ENCODE results near the gene PRDM16.

Gene PRDM16

DNA sequence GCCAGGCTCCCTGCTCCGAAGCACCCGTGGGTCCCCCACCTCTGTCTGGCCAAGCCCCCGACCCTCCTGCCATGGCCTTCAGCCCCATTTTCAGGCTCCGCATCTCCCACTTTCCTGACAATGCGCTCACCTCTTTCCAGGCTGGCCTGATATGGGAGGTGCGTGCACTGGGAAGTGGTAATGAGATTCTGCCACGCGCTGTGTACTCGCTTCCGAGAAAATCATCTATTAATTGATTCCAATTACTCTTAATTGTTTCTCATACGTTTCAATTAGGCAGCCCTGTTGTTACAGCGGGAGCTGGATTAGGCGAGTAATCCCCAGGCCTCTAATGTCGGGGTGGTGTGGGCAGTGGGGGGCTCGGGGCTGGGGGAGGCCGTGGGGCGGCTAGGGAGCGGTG is 263.0 kb downstream of the PRDM16 start:
- no peak for DNase-seq

DNA sequence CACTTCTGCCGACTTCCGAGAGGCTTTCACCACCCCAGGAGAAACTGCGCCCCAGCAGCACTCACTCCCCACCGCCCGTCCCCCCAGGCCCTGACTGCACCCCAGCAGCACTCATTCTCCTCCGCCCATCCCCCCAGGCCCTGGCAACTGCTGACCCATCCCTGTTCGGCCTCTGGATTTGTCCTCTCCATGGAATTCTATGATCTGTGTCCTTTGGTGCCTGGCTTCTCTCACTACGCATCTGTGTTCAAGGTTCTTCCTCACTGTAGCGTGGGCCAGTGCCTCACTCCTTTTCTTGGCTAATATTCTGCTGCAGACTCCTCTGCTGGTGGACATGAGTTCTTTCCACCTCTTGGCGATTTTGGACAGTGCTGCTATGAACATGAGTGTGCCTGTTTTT is 263.7 kb downstream of the PRDM16 start:
- no peak for DNase-seq

GRCh38 chr1:3333903-3334302 is 264.9 kb downstream of the PRDM16 start:
- DNase-seq = no peak

DNA sequence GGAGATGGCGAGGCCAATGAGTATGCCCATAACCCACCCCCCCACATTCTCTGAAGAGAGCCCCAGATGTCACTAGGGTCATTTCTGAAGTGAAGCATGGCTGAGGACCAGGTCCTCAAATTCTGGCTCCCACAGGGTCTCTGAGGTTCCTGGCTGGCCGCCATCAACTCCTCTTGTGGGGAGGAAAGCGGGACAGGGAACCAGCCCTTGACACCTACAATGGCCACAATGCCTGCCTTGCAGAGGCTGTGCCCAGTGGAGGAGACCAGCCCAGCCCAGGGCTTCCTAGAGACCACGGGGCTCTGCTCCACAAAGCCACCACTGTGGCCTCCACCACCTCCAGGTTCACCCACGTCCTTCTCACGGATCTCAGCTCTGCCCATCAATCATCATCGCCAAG is 265.4 kb downstream of the PRDM16 start:
- DNase-seq = no peak

DNA sequence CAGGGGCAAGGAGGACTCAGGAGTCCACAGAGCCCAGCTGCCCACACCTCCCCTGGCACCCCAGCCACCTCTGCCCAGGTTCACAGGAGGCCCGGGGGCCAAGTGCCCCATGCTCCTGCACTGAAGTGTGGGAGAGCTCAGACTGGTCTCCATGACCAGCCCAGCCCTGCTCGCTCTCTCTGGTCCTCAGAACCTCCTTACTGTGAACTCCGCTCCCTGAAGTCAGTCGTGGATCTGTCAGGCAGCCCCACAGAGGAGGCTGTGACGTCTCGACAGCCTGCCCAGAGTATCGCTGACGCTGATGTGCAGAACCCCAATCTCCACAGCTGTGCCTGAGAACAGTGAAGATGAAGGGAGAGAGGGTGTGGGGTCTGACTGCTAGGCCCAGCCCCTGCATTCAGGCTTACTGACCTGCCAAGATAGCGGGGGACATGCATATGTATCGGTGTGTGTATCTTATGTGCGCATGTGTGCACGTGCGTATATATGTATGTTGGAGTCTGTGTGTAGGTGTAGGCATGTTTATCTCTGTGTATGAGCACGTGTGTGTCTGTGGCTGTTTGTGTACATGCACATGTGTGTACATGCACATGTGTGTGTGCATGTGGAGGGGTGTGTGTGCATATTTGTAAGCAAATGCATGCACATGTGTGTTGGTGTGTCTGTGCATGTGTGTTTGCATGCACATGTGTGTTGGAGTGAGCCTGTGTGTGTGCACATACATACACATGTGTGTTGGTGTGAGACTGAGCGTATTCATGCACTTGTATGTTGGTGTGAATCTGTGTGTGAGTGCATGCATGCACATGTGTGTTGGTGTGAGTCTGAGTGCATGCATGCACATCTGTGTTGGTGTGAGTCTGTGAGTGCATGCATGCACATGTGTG is 267.0 kb downstream of the PRDM16 start:
- DNase-seq = no peak

DNA sequence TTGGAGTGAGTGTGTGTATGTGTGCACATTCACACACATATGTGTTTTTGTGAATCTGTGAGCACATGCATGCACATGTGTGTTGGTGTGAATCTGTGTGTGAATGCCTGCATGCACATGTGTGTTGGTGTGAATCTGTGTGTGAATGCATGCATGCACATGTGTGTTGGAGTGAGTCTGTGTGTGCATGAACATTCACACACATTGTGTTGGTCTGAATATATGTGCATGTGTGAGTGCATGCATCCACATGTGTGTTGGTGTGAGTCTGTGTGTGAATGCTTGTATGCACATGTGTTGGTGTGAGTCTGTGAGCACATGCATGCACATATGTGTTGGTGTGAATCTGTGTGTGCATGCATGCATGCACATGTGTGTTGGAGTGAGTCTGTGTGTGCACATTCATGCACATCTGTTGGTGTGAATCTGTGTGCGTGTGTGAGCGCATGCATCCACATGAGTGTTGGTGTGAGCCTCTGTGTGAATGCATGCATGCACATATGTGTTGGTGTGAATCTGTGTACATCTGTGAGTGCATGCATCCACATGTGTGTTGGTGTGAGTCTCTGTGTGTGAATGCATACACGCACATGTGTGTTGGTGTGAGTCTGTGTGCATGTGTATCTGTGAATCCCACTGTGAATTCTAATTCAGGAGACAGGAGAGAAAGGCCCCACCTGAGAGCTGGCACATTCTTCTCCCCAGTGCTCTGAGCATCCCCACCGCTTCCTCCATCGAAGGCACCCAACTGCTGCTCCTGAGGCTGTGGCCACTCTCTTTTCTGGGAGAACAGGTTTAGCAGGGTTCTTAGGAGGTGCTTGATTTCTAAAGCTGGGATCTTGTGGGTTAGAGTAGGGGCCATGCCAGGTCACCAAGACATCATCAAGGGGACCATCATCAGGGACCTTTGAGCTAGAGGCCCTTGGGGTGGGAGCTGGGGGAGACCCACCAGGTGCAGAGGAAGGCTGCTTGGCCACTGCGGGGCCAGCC is 267.9 kb downstream of the PRDM16 start:
- no peak for DNase-seq

GRCh38 chr1:3337798-3338724 is 269.1 kb downstream of the PRDM16 start:
- DNase-seq = no peak

- no peak for DNase-seq
These were observed 269.7 kb downstream of the PRDM16 start for GRCh38 chr1:3338725-3339070.

- DNase-seq = no peak
These were observed 270.9 kb downstream of the PRDM16 start for GRCh38 chr1:3339856-3340255.

DNA sequence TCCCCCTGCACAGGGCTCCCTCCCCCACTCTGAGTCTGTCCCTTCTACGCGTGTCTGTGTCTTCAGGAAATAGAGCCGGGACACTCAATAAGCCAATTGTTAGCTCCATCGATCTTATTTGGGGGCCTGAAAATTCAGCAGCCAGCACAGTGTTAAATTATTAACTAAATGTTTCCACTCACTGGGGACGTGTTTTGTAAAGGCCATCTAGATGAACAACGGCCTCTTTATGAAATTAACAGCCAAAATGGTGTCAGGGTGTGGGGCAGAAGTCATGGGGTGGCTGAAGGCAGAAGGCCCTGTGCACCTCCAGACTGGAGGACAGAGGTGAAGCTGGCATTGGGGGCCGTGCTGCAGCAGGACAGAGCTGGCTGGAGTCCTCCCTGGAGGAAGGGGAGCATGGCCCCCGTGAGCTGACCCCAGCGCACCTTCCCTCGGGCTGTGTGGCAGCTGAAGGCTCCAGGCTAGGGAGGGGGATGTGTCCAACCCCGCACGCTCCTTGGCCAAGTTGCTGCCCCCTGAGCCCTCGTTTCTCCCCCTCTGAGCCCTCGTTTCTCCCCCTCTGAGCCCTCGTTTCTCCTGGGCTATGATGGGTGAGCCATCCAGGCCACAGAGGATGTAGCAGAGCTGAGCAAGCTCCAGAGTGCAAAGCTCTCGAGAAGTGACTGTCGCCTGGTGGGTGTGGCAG is 271.7 kb downstream of the PRDM16 start:
- no peak for DNase-seq

DNA sequence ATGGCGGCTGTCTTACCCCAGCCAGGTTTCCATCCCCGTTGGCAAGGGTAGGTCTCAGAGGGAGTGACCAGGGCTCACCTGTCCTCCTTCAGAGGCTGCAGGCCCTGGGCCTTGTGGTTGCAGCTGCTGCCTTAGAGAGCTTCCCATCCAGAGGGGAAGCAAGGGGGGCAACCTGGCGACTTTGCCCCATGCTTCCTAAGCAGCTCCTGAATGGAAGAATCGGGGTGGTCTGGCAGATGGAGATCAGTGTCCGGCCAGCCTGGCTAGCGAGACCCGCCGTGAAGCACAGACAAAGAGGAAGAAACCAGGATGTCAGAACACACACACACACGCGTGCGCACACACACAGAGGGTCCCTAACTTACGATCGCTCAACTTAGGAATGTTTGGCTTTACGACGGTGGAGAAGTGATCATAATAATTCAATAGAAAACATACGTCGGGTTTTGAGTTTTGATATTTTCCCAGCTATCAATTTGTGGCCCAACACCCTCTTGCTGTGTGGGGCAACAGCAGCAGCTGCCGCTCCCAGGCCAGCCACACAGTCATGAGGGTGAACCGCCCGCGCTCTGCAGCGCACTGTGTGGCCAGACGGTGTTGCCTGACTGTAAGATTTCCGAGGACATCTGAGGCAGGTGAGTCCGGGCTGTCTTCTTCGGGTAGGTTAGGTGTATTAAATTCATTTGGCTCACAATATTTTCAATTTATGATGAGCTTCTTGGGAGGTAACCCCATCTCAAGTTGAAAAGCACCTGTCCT is 272.4 kb downstream of the PRDM16 start:
- no peak for DNase-seq

- no peak for DNase-seq
These were observed 274.0 kb downstream of the PRDM16 start for GRCh38 chr1:3342960-3343359.

- DNase-seq = no peak
These were observed 275.4 kb downstream of the PRDM16 start for GRCh38 chr1:3344395-3344794.

GRCh38 chr1:3345792-3346191 is 276.8 kb downstream of the PRDM16 start:
- no peak for DNase-seq

- no peak for DNase-seq
These were observed 277.5 kb downstream of the PRDM16 start for GRCh38 chr1:3346478-3346877.

- DNase-seq = no peak
These were observed 278.4 kb downstream of the PRDM16 start for GRCh38 chr1:3347257-3348020.

DNA sequence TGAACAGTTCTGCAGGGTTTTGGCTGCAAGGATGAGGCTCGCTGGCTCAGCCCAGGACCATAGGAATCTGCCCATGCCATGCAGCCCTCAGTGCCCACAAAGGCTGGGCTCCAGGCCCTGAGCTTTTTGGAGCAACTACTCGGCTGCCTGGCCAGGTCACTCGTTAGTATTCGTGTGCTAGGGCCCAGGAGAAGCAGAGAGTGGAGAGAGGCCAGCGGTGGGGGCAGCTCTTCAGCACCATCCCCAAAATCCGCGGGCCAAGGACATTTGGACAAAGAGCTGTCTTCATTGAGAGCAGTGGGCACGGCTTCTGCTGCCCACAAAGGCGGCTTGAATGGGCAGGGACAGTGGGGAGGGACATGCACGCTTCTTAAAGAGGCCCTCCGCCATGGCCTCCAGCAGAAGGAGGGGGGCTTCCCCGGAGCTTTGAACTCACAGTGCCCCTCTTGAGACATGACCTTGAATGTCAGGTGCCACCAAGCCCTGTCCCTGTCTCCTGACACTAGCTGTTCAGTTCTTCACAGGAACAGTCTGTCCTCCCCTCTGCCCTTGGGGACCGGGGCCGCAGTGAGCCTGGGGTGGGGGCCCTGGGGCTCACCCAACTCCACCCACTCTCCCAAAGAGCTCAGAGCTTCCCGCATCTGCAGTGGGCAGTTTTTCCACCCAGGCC is 279.3 kb downstream of the PRDM16 start:
- DNase-seq = no peak

DNA sequence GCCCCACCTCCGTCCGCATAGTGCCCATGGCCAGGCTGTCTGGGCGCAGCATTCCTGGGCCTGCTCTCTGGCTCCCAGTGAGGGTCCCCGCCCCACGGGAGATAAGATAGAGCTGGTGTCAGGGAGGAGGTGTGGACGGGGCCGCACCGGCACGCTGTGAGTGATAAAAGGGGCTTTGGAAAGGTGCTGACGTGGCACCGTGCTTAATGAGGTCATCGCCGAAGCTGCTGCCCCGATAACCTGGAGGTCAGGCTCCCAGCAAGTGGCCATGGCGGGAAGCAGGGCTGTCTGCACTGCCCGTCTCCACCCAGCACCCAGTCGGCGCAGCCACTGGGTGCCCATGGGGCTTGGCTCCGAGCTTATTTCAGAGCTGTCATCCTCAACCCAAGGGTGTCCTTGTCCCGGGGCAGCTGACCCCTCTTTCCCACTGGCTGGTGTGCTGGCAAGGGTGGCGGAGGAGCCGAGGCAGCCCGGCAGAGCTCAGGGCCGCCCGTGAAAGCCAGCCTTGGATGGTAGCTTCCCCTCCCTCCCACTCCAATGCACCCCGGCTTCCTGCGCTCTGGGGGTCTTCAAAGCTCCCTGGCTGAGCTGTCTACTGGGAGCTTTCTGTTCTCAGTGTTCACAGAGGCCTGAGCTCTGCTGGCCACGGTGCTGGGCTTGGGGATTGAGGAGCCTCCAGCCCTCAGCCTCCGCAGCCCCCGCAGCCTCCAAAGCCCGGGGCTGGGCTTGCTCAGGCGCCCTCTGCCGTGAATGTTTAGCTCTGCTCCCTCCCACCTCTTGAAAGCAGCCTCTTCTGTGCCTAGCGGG is 280.4 kb downstream of the PRDM16 start:
- no peak for DNase-seq

GRCh38 chr1:3349968-3350299 is 280.9 kb downstream of the PRDM16 start:
- DNase-seq = no peak
